Body of pancreas (tissue), 4 donors: ENCODE data around the gene PDLIM7.

Source experiments
- CTCF ChIP-seq, 7 experiments: fragments of 450-650 bp in 4 of 7; fragments of 200-600 bp in 3 of 7; sonication (generic) in 3 of 7; IDR thresholded peaks; one replicate each; pipeline ENCODE4 v1.5.1; 2016 to 2019; ENCODE audit warnings: antibody characterized with exemption in 7 of 7
- POLR2A ChIP-seq, 3 donors: fragments of 450-650 bp; IDR thresholded peaks; one replicate each; pipeline ENCODE4 v1.6.1; 2016; ENCODE audit warnings: antibody characterized with exemption in 3 of 3, mild to moderate bottlenecking in 2 of 3

GRCh38 chr5:177467436-177467835 lies 30.0 kb downstream of the PDLIM7 start:
- no peak for TF ChIP-seq CTCF (IDR thresholded peaks at IDR 0.05)
- no peak for TF ChIP-seq POLR2A (IDR thresholded peaks at IDR 0.05)
